VCaP (cell line): ENCODE measurements around the gene DNMT1.

Experiments used
- H3K27ac ChIP-seq: fragments of 450-650 bp; 2 replicates; pipeline ENCODE4 v1.5.1; 2017
- CTCF ChIP-seq: fragments of 450-650 bp; conservative IDR thresholded peaks from 2 replicates; pipeline ENCODE4 v1.5.1; 2017; ENCODE audit warnings: mild to moderate bottlenecking, moderate library complexity

The DNMT1 gene

GRCh38 chr19:10124429-10124828 is 70.3 kb downstream of the DNMT1 start:
- no peak overlapping the region for H3K27ac ChIP-seq
- TF ChIP-seq CTCF, result no peak

- TF ChIP-seq CTCF, result no peak
- peak overlapping the region; percentile 63 for H3K27ac ChIP-seq
Observed at GRCh38 chr19:10122045-10122444, 72.7 kb downstream of the DNMT1 start.

GRCh38 chr19:10120538-10121189 is 74.1 kb downstream of the DNMT1 start:
- TF ChIP-seq CTCF, result no peak
- H3K27ac ChIP-seq, result no peak overlapping the region

GRCh38 chr19:10118960-10119359 is 75.8 kb downstream of the DNMT1 start:
- H3K27ac ChIP-seq, result peak overlapping the region; percentile 70
- no peak for TF ChIP-seq CTCF

- no peak overlapping the region for H3K27ac ChIP-seq
- TF ChIP-seq CTCF, result no peak
Observed at GRCh38 chr19:10116866-10117616, 77.7 kb downstream of the DNMT1 start.

- no peak overlapping the region for H3K27ac ChIP-seq
- TF ChIP-seq CTCF, result no peak
Observed at GRCh38 chr19:10116085-10116865, 78.5 kb downstream of the DNMT1 start.

GRCh38 chr19:10115392-10116084 is 79.2 kb downstream of the DNMT1 start:
- no peak overlapping the region for H3K27ac ChIP-seq
- TF ChIP-seq CTCF, result no peak
